GM23248 (cell line): ENCODE data around the gene TM4SF1.
"Not testable (repeated sequence)": the region's sequence is repeated elsewhere in the genome, so short reads cannot be mapped to it uniquely, and the experiment has no call there.

ENCODE experiments used
- EZH2 ChIP-seq: fragments of 200-600 bp; sonication (generic); IDR thresholded peaks from 2 replicates; pipeline ENCODE4 v1.6.1; 2018; ENCODE audit warnings: antibody characterized with exemption, mild to moderate bottlenecking; ENCODE audit not compliant: insufficient read depth, poor library complexity, severe bottlenecking
- EZH2phosphoT487 ChIP-seq: fragments of 200-600 bp; sonication (generic); IDR thresholded peaks from 2 replicates; pipeline ENCODE4 v1.6.1; 2018; ENCODE audit warnings: antibody characterized with exemption, moderate library complexity, mild to moderate bottlenecking, low read depth; ENCODE audit not compliant: insufficient read depth

DNA sequence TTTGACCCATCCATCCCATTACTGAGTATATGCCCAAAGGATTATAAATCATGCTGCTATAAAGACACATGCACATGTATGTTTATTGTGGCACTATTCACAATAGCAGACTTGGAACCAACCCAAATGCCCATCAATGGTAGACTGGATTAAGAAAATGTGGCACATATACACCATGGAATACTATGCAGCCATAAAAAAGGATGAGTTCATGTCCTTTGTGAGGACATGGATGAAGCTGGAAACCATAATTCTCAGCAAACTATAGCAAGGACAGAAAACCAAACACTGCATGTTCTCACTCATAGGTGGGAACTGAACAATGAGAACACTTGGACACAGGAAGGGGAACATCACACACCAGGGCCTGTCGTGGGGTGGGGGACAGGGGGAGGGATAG is 40.0 kb downstream of the TM4SF1 start:
- TF ChIP-seq EZH2, EZH2phosphoT487: not testable (repeated sequence)
